ENCODE measurements around the gene GH2. TPM values are rescaled to one million over a fixed set of nuclear protein-coding genes. Genes with fewer than 3 reads are reported as not detected.

The GH2 gene
- total RNA-seq, 1 donor from 2014 or later, result not detected

Other genes with a start within 250 kb of the GH2 start
- gene LIMD2, start 181.8 kb downstream of the GH2 start, total RNA-seq, result 14.5 and 24.9 TPM in 2 replicates
- gene STRADA, start 140.1 kb downstream of the GH2 start, total RNA-seq, result 19.7 and 22.1 TPM in 2 replicates
- gene CCDC47, start 108.3 kb downstream of the GH2 start, total RNA-seq, result 92.4 and 113 TPM in 2 replicates
- 67.0 and 83.1 TPM in 2 replicates for gene DDX42, start 107.8 kb downstream of the GH2 start, total RNA-seq
- 134 and 137 TPM in 2 replicates for gene PSMC5, start 54.5 kb downstream of the GH2 start, total RNA-seq
- 64.3 and 102 TPM in 2 replicates for gene FTSJ3, start 54.3 kb downstream of the GH2 start, total RNA-seq
- 71.5 and 107 TPM in 2 replicates for gene SMARCD2, start 39.3 kb downstream of the GH2 start, total RNA-seq
- gene CSH2, start 8.3 kb downstream of the GH2 start, total RNA-seq, result not detected in 2 replicates
- gene CSH1, start 14.6 kb upstream of the GH2 start, total RNA-seq, result not detected in 2 replicates
- not detected in 2 replicates for gene CSHL1, start 29.3 kb upstream of the GH2 start, total RNA-seq
- not detected in 2 replicates for gene GH1, start 36.9 kb upstream of the GH2 start, total RNA-seq
- gene CD79B, start 50.4 kb upstream of the GH2 start, total RNA-seq, result 1.5 and 1.7 TPM in 2 replicates
- gene SCN4A, start 91.0 kb upstream of the GH2 start, total RNA-seq, result 0.07 TPM in 1 of 2 replicates, not detected in the other
- 0.20 and 0.28 TPM in 2 replicates for gene PRR29, start 116.4 kb upstream of the GH2 start, total RNA-seq
- 668 and 680 TPM in 2 replicates for gene ICAM2, start 138.7 kb upstream of the GH2 start, total RNA-seq
- gene ERN1, start 248.2 kb upstream of the GH2 start, total RNA-seq, result 9.9 and 14.1 TPM in 2 replicates

Data from pulmonary artery endothelial cell (primary cell).